ENCODE measurements around the gene ULBP1.

DNA sequence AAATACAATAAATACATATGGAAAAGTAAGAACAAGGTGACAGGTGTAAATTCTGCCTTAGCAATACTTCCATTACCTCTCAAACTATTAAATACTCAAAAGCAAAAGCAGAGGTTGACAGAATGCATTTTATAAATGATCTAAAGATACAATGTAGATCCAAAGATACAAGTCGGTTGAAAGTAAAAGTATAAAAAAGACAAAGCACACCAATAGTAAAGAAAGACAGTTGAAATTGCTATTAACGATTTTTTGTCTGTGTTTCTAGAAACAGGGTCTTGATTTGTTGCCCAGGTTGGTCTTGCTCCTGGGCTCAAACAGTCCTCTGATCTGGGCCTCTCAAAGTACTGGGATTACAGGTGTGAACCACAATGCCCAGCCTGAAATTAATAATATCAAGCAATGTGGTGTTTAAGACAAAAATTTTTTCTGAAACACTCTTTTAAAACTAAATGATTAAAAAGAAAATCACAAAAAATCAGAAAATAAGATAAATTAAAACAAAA is 23.9 kb downstream of the ULBP1 start:
- TF ChIP-seq, protein P1, sequence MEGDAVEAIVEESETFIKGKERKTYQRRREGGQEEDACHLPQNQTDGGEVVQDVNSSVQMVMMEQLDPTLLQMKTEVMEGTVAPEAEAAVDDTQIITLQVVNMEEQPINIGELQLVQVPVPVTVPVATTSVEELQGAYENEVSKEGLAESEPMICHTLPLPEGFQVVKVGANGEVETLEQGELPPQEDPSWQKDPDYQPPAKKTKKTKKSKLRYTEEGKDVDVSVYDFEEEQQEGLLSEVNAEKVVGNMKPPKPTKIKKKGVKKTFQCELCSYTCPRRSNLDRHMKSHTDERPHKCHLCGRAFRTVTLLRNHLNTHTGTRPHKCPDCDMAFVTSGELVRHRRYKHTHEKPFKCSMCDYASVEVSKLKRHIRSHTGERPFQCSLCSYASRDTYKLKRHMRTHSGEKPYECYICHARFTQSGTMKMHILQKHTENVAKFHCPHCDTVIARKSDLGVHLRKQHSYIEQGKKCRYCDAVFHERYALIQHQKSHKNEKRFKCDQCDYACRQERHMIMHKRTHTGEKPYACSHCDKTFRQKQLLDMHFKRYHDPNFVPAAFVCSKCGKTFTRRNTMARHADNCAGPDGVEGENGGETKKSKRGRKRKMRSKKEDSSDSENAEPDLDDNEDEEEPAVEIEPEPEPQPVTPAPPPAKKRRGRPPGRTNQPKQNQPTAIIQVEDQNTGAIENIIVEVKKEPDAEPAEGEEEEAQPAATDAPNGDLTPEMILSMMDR (IDR thresholded peaks at IDR 0.05 in 4 of 5, conservative IDR thresholded peaks at IDR 0.05 in 1 of 5) = no peak
- TF ChIP-seq POLR2A (IDR thresholded peaks at IDR 0.05) = no peak

Measured in gastrocnemius medialis (tissue), 4 donors.